Pancreas (tissue), 10 donors: ENCODE results near the gene OR10H3. TPM values are rescaled to one million over a fixed set of nuclear protein-coding genes. Genes with fewer than 3 reads are reported as not detected.
"Not testable (repeated sequence)": the region's sequence is repeated elsewhere in the genome, so short reads cannot be mapped to it uniquely, and the experiment has no call there.

Source experiments
- ATAC-seq, 4 donors: fragments of 200-7000 bp; cut with Tn5 transposase; one replicate each; pipeline versions ENCODE4 v1.8.0 to v1.9.1; 2020; ENCODE audit warnings: mild to moderate bottlenecking in 4 of 4, moderate library complexity in 4 of 4
- DNase-seq, 6 donors: peaks; one replicate each; pipeline ENCODE4 v3.0.0-alpha.2; 2020
- FAIRE-seq: peaks from 2 replicates; lab custom pipeline; 2012; peaks lifted over from hg19 to GRCh38; lab: Jason Lieb, UNC
- H3K27ac ChIP-seq, 4 donors: fragments of 200-600 bp; sonication (generic); 1 replicate in 3 of 4; 2 replicates in 1 of 4; pipeline versions ENCODE4 v1.5.0 to v1.8.0; 2020
- H3K27me3 ChIP-seq, 4 donors: fragments of 200-600 bp; one replicate each; pipeline ENCODE4 v1.8.0; 2021
- H3K36me3 ChIP-seq, 3 donors: fragments of 200-600 bp; sonication (generic) in 1 of 3; one replicate each; pipeline versions ENCODE4 v1.5.0 to v1.8.0; 2020 to 2021
- H3K4me1 ChIP-seq, 3 donors: fragments of 200-600 bp; one replicate each; pipeline ENCODE4 v1.8.0; 2021
- H3K4me3 ChIP-seq, 4 donors: fragments of 200-600 bp; sonication (generic) in 2 of 4; one replicate each; pipeline versions ENCODE4 v1.5.0 to v1.8.0; 2020 to 2021
- H3K9me3 ChIP-seq, 4 donors: fragments of 200-600 bp; one replicate each; pipeline ENCODE4 v1.8.0; 2021
- WGBS, 2 donors: extraction: QIAGEN DNeasy Blood & Tissue Kit; methylation state at CpG; one replicate each; pipeline ENCODE4 v1.1.7; 2013; 5-methylcytosine and 5-hydroxymethylcytosine counted together
- intact Hi-C, 3 donors: fragments of 100-400 bp; cut with DNase I; formaldehyde crosslinking; loops; one replicate each; pipeline versions ENCODE4 v1.11.1 to v1.14.2; 2022
- polyA plus RNA-seq, 2 donors: library from polyadenylated mRNA; stranded (reverse); fragments of 200-250 nt; gene quantifications; one replicate each; pipeline ENCODE4 v1.2.3, GENCODE V29; 2013
- total RNA-seq, 6 donors: library from RNA; stranded (reverse); fragmentation: NEBNext Ultra II Directional in 4 of 6; extraction: Animal tissue kit (Norgen Biotek cat#: 25700) in 4 of 6; gene quantifications; one replicate each; pipeline versions ENCODE4 v1.2.1 to v1.2.4, GENCODE V29; 2021 to 2023
- TF ChIP-seq, protein P1 (sequence below), 4 donors: fragments of 200-600 bp; sonication (generic) in 3 of 4; IDR thresholded peaks; one replicate each; pipeline versions ENCODE4 v1.5.0 to v1.8.0; 2021; ENCODE audit warnings: antibody characterized with exemption in 4 of 4
- donor health status: healthy with polysubstance abuse.
- donor health status: DM: no; HTN: no; CAD: no; lungs with moderate emphysema.
- donor health status: DM: no; HTN: no; CAD: no.
- donor health status: control.
- donor health status: control.
- donor health status: Bipolar disorder and iron deficiency.
- donor health status: DM: yes; HTN: yes; CAD: no.
- donor health status: DM: no; HTN: no; CAD: no.
- donor health status: DM: no; HTN: no; CAD: no.
- donor health status: DM: yes; HTN: yes; CAD: no.

The OR10H3 gene
- total and polyA plus RNA-seq, 8 donors, result not detected

- FAIRE-seq, result no peak
- no peak for DNase-seq
- ATAC-seq, result no peak
- Histone ChIP-seq H3K27me3 (no peaks in the 10 kb centered on the region), H3K4me1 (no peaks in the 10 kb centered on the region), H3K27ac (no peak overlapping the region), H3K36me3 (no peaks in the 10 kb centered on the region), H3K9me3 (no peaks in the 10 kb centered on the region), H3K4me3 (no peak overlapping the region)
- intact Hi-C loops, result no loop called here
- 67 to 78% methylated on average over 5 of the region's 5 CpGs for WGBS, 2 donors
- TF ChIP-seq, protein P1, sequence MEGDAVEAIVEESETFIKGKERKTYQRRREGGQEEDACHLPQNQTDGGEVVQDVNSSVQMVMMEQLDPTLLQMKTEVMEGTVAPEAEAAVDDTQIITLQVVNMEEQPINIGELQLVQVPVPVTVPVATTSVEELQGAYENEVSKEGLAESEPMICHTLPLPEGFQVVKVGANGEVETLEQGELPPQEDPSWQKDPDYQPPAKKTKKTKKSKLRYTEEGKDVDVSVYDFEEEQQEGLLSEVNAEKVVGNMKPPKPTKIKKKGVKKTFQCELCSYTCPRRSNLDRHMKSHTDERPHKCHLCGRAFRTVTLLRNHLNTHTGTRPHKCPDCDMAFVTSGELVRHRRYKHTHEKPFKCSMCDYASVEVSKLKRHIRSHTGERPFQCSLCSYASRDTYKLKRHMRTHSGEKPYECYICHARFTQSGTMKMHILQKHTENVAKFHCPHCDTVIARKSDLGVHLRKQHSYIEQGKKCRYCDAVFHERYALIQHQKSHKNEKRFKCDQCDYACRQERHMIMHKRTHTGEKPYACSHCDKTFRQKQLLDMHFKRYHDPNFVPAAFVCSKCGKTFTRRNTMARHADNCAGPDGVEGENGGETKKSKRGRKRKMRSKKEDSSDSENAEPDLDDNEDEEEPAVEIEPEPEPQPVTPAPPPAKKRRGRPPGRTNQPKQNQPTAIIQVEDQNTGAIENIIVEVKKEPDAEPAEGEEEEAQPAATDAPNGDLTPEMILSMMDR (IDR thresholded peaks at IDR 0.05), result no peak
Observed at GRCh38 chr19:15781661-15782060, 43.9 kb downstream of the OR10H3 start.

GRCh38 chr19:15782211-15782610 lies 44.4 kb downstream of the OR10H3 start:
- WGBS, 2 donors, result 52 to 61% methylated on average over 3 of the region's 3 CpGs
- no peaks in the 10 kb centered on the region for H3K9me3 ChIP-seq
- ATAC-seq (no peak), DNase-seq (no peak), FAIRE-seq (no peak)
- no peaks in the 10 kb centered on the region for H3K4me1 ChIP-seq
- H3K36me3 ChIP-seq, result no peaks in the 10 kb centered on the region
- no peak overlapping the region for H3K4me3 ChIP-seq
- TF ChIP-seq, protein P1 (IDR thresholded peaks at IDR 0.05), result no peak
- H3K27ac ChIP-seq, result no peak overlapping the region
- intact Hi-C loops, result no loop called here
- H3K27me3 ChIP-seq, result no peaks in the 10 kb centered on the region

- DNase-seq, H3K27ac ChIP-seq, ATAC-seq, H3K27me3 ChIP-seq, intact Hi-C loops, H3K36me3 ChIP-seq, FAIRE-seq, H3K4me3 ChIP-seq, H3K4me1 ChIP-seq, H3K9me3 ChIP-seq: not testable (repeated sequence)
- WGBS, 2 donors, result 21 to 30% methylated on average over 7 of the region's 7 CpGs
Observed at GRCh38 chr19:15782896-15783295, 45.1 kb downstream of the OR10H3 start.

GRCh38 chr19:15787611-15788155 lies 49.9 kb downstream of the OR10H3 start, which contains the start of gene OR10H5:
OR10H5 (plus strand) TSS chr19:15787661; CDS start chr19:15794049, 6,388 bp downstream.
- no peak for FAIRE-seq
- no peak for ATAC-seq
- DNase-seq, result no peak
- H3K4me3 ChIP-seq, result no peak within 1 kb of the TSS
- H3K27me3 ChIP-seq, result no peaks in the 10 kb centered on the region
- no peaks in the 10 kb centered on the region for H3K9me3 ChIP-seq
- WGBS, 2 donors, result 43 to 60% methylated on average over 6 of the region's 6 CpGs
- H3K36me3 ChIP-seq, result no peaks in the 10 kb centered on the region
- H3K27ac ChIP-seq, result no peak within 1 kb of the TSS
- TF ChIP-seq, protein P1 (IDR thresholded peaks at IDR 0.05), result no peak
- intact Hi-C loops, result no loop called here
- no peaks in the 10 kb centered on the region for H3K4me1 ChIP-seq

DNA sequence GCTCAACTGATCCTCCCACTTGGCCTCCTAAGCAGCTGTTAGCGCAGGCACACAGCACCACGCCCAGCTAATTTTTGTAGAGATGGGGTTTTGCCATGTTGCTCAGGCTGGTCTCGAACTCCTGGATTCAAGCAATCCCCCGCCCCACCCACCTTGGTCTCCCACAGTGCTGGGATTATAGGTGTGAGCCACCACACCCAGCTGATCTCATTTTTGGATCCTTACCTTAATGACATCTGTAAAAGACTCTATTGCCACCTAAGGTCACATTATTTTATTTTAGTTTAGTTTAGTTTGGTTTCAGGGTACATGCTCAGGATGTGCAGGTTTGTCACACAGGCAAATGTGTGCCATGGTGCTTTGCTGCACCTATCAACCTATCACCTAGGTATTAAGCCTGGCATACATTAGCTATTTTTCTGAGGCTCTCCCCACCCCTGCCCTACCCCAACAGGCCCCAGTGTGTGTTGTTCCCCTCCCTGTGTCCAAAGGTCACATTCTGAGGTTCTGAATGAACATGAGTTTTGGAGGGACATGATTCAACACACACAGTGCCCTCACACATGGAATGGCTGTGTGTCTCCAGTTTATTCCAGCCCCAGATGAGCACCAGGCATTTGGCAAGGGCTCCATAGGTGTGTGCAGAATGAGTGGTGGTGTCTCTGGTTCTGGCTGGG lies 50.9 kb downstream of the OR10H3 start:
- no peaks in the 10 kb centered on the region for H3K4me1 ChIP-seq
- no peaks in the 10 kb centered on the region for H3K36me3 ChIP-seq
- no peak overlapping the region for H3K4me3 ChIP-seq
- H3K27me3 ChIP-seq, result no peaks in the 10 kb centered on the region
- no peak overlapping the region for H3K27ac ChIP-seq
- intact Hi-C loops, result no loop called here
- H3K9me3 ChIP-seq, result no peaks in the 10 kb centered on the region
- DNase-seq, result no peak
- no peak for FAIRE-seq
- 65 to 86% methylated on average over 4 of the region's 4 CpGs for WGBS, 2 donors
- ATAC-seq, result peak in 1 of 4 donors; percentile 21
- TF ChIP-seq, protein P1 (IDR thresholded peaks at IDR 0.05), result no peak
